HepG2 (cell line): ENCODE results near the gene USP2. TPM values are rescaled to one million over a fixed set of nuclear protein-coding genes. Genes with fewer than 3 reads are reported as not detected.

Source experiments
- CTCF ChIP-seq: sonication (generic); formaldehyde crosslinking; IDR thresholded peaks from 2 replicates; pipeline ENCODE4 v1.5.0; 2020; ENCODE audit warnings: mild to moderate bottlenecking, missing genetic modification reagents, moderate library complexity
- DPF2 ChIP-seq: sonication (generic); formaldehyde crosslinking; IDR thresholded peaks from 2 replicates; pipeline ENCODE4 v1.4.0; 2020; ENCODE audit warnings: mild to moderate bottlenecking, low read depth, missing genetic modification reagents, borderline replicate concordance
- E2F5 ChIP-seq: sonication (generic); formaldehyde crosslinking; conservative IDR thresholded peaks from 2 replicates; pipeline ENCODE4 v1.4.0; 2020; ENCODE audit warnings: missing genetic modification reagents
- FOXK2 ChIP-seq: fragments of 450-650 bp; IDR thresholded peaks from 2 replicates; pipeline ENCODE4 v1.6.1; 2016
- FUBP1 ChIP-seq: sonication (generic); formaldehyde crosslinking; IDR thresholded peaks from 2 replicates; pipeline ENCODE4 v1.5.1; 2020; ENCODE audit warnings: missing genetic modification reagents, mild to moderate bottlenecking, borderline replicate concordance
- GATAD2A ChIP-seq: IDR thresholded peaks from 2 replicates; pipeline ENCODE4 v1.6.1; 2016
- LRRFIP1 ChIP-seq: sonication (generic); formaldehyde crosslinking; conservative IDR thresholded peaks from 2 replicates; pipeline ENCODE4 v1.4.0; 2020; ENCODE audit warnings: missing genetic modification reagents
- MXI1 ChIP-seq: IDR thresholded peaks from 3 replicates; pipeline ENCODE4 v1.6.1; 2012; ENCODE audit warnings: low read depth, low read length, inconsistent platforms, borderline replicate concordance
- RXRA ChIP-seq: sonication (generic); formaldehyde crosslinking; IDR thresholded peaks from 2 replicates; pipeline ENCODE4 v1.5.1; 2020; ENCODE audit warnings: missing genetic modification reagents
- SKI ChIP-seq: fragments of 450-650 bp; IDR thresholded peaks from one replicate; pipeline ENCODE4 v1.6.1; 2018; ENCODE audit warnings: mild to moderate bottlenecking; ENCODE audit not compliant: partially characterized antibody
- SMARCC2 ChIP-seq: fragments of 450-650 bp; IDR thresholded peaks from 2 replicates; pipeline ENCODE4 v1.6.1; 2017; ENCODE audit warnings: antibody characterized with exemption, mild to moderate bottlenecking
- THAP11 ChIP-seq: IDR thresholded peaks from 2 replicates; pipeline ENCODE4 v1.6.1; 2016; ENCODE audit warnings: missing biosample characterization, missing genetic modification reagents
- TP53 ChIP-seq: sonication (generic); formaldehyde crosslinking; conservative IDR thresholded peaks from 2 replicates; pipeline ENCODE4 v1.4.0; 2020; ENCODE audit warnings: missing genetic modification reagents
- ZBTB38 ChIP-seq: sonication (generic); formaldehyde crosslinking; IDR thresholded peaks from 2 replicates; pipeline ENCODE4 v1.5.1; 2020; ENCODE audit warnings: mild to moderate bottlenecking, missing genetic modification reagents
- ZKSCAN1 ChIP-seq: fragments of 150-350 bp; IDR thresholded peaks from 2 replicates; pipeline ENCODE4 v1.6.1; 2014; ENCODE audit warnings: low read length
- ZMAT5 ChIP-seq: sonication (generic); formaldehyde crosslinking; IDR thresholded peaks from 2 replicates; pipeline ENCODE4 v1.5.0; 2020; ENCODE audit warnings: mild to moderate bottlenecking, low read depth, missing genetic modification reagents, borderline replicate concordance
- ZMYM3 ChIP-seq: sonication (generic); formaldehyde crosslinking; IDR thresholded peaks from 2 replicates; pipeline ENCODE4 v1.5.1; 2020; ENCODE audit warnings: mild to moderate bottlenecking, missing genetic modification reagents
- ZNF10 ChIP-seq: sonication (generic); formaldehyde crosslinking; IDR thresholded peaks from 2 replicates; pipeline ENCODE4 v1.4.0; 2020; ENCODE audit warnings: mild to moderate bottlenecking, low read depth, missing genetic modification reagents, borderline replicate concordance
- ZNF414 ChIP-seq: sonication (generic); formaldehyde crosslinking; IDR thresholded peaks from 2 replicates; pipeline ENCODE4 v1.5.0; 2020; ENCODE audit warnings: missing genetic modification reagents
- ZNF451 ChIP-seq: sonication (generic); formaldehyde crosslinking; IDR thresholded peaks from 2 replicates; pipeline ENCODE4 v1.5.0; 2020; ENCODE audit warnings: mild to moderate bottlenecking, missing genetic modification reagents
- ZNF788 ChIP-seq: sonication (generic); formaldehyde crosslinking; IDR thresholded peaks from 2 replicates; pipeline ENCODE4 v1.5.0; 2020; ENCODE audit warnings: mild to moderate bottlenecking, missing genetic modification reagents, borderline replicate concordance
- polyA plus RNA-seq, 8 experiments: library from polyadenylated mRNA; depleted of rRNA in 3 of 8; stranded (reverse) in 7 of 8; unstranded in 1 of 8; fragments of >200 nt; fragmentation: Illumina TruSeq in 4 of 8; extraction: Trizol in 4 of 8; gene quantifications; 2 replicates each; pipeline versions ENCODE4 v1.2.1 to v1.2.3, GENCODE V29; 2011 to 2016; ENCODE audit warnings: low read depth in 4 of 8, missing spikeins in 1 of 8, mixed read lengths in 1 of 8; ENCODE audit not compliant: insufficient read depth in 1 of 8
- total RNA-seq, 5 experiments: library from RNA; depleted of rRNA; stranded (reverse); fragments of >200 nt; fragmentation: Illumina TruSeq; extraction: Trizol; gene quantifications; 2 replicates each; pipeline ENCODE4 v1.2.3, GENCODE V29; 2016; ENCODE audit warnings: low read depth in 1 of 5

USP2 gene
- total and polyA plus RNA-seq, 2 of the 13 experiments (the other 11 are each of a cell fraction or from before 2014, with no cell fraction given) = 2.5 to 6.0 TPM

- 0 out of 2 replicates have a peak, but pooled peaks have one; percentile 9 for TF ChIP-seq CTCF
- TF ChIP-seq THAP11 (CRISPR knock-in tag) = peak; percentile 29; the same call in 1 of the 2 replicates
- TF ChIP-seq DPF2 = no peak
- no peak for TF ChIP-seq TP53 (CRISPR knock-in tag)
- no peak for TF ChIP-seq ZMYM3 (CRISPR knock-in tag)
- TF ChIP-seq GATAD2A (CRISPR knock-in tag) = no peak
- no peak for TF ChIP-seq ZBTB38 (CRISPR knock-in tag)
- no peak for TF ChIP-seq ZMAT5 (CRISPR knock-in tag)
- no peak for TF ChIP-seq ZNF10
- TF ChIP-seq MXI1 = 0 out of 3 replicates have a peak, but pooled peaks have one; percentile 13
- TF ChIP-seq FUBP1 = no peak
- no peak for TF ChIP-seq RXRA
- 0 out of 2 replicates have a peak, but pooled peaks have one; percentile 10 for TF ChIP-seq ZNF451 (CRISPR knock-in tag)
- no peak for TF ChIP-seq ZKSCAN1
- no peak for TF ChIP-seq LRRFIP1
- no peak for TF ChIP-seq E2F5
- no peak for TF ChIP-seq SMARCC2
- no peak for TF ChIP-seq FOXK2
- TF ChIP-seq ZNF414 = no peak
- TF ChIP-seq ZNF788 (CRISPR knock-in tag) = peak; percentile 57
- no peak for TF ChIP-seq SKI
Observed at GRCh38 chr11:119316729-119317591, 64.5 kb downstream of the USP2 start, which contains the start of gene MCAM (continued).
